ENCODE measurements around the gene ACTL7A.

- TF ChIP-seq CTCF (optimal IDR thresholded peaks at IDR 0.05 in 1 of 3, IDR thresholded peaks at IDR 0.05 in 1 of 3, conservative IDR thresholded peaks at IDR 0.05 in 1 of 3; ENCODE audit: extremely low read depth in 1 of 3, insufficient read depth in 2 of 3, low read length in 3 of 3): no peak
- TF ChIP-seq EZH2 (IDR thresholded peaks at IDR 0.05; ENCODE audit: low read length): no peak
Measured at GRCh38 chr9:108877524-108877923, 15.5 kb downstream of the ACTL7A start.

All from keratinocyte (primary cell).